Gastrocnemius medialis (tissue), 4 donors: Measurements from ENCODE around the gene ZNF165.

Experiments used
- CTCF ChIP-seq, 5 experiments: fragments of 450-650 bp in 3 of 5; fragments of 200-600 bp in 2 of 5; sonication (generic) in 2 of 5; IDR thresholded peaks in 4 of 5; conservative IDR thresholded peaks in 1 of 5; 1 replicate in 4 of 5; 2 replicates in 1 of 5; pipeline ENCODE4 v1.5.1; 2016 to 2019; ENCODE audit warnings: antibody characterized with exemption in 5 of 5, mild to moderate bottlenecking in 3 of 5, moderate library complexity in 3 of 5
- POLR2A ChIP-seq, 2 donors: fragments of 450-650 bp; IDR thresholded peaks; one replicate each; pipeline ENCODE4 v1.6.1; 2017; ENCODE audit warnings: antibody characterized with exemption in 2 of 2, mild to moderate bottlenecking in 2 of 2, moderate library complexity in 2 of 2

- TF ChIP-seq CTCF (IDR thresholded peaks at IDR 0.05 in 4 of 5, conservative IDR thresholded peaks at IDR 0.05 in 1 of 5) (no peak), POLR2A (IDR thresholded peaks at IDR 0.05) (no peak)
Observed at GRCh38 chr6:28081486-28081751, 1.1 kb downstream of the ZNF165 start.
